Endothelial cell of umbilical vein (primary cell): ENCODE data around the gene MLYCD. TPM values are rescaled to one million over a fixed set of nuclear protein-coding genes. Genes with fewer than 3 reads are reported as not detected.

Experiments
- BruUV-seq: library from RNA; stranded (reverse); fragments of 400-500 nt; replicated peaks from 2 replicates; lab custom pipeline; 2021; lab: Mats Ljungman, UMichigan
- CTCF ChIA-PET: fragments of 300-600, 350-600 bp; sonication (Branson Sonifier 250); formaldehyde crosslinking; loops from one replicate; lab custom pipeline; 2021; ENCODE audit warnings: antibody characterized with exemption, inconsistent platforms; lab: Charles Lee
- POLR2A ChIA-PET: fragments of 300-600, 350-600 bp; sonication (Branson Sonifier 250); formaldehyde crosslinking; loops from one replicate; lab custom pipeline; 2021; ENCODE audit warnings: antibody characterized with exemption, inconsistent platforms; lab: Charles Lee
- DNase-seq: peaks from one replicate; pipeline ENCODE4 v3.0.0-alpha.2; 2011; ENCODE audit warnings: low read depth, low spot score
- FAIRE-seq: peaks from 2 replicates; lab custom pipeline; 2011; peaks lifted over from hg19 to GRCh38; lab: Jason Lieb, UNC
- H2AFZ ChIP-seq: 2 replicates; pipeline ENCODE4 v1.6.0; 2012; ENCODE audit warnings: low read depth, low read length, control low read depth, inconsistent platforms
- H3K27ac ChIP-seq: 2 replicates; pipeline ENCODE4 v1.5.1; 2011; ENCODE audit warnings: low read depth, mild to moderate bottlenecking, control low read depth, low read length, moderate library complexity; ENCODE audit not compliant: insufficient read depth
- H3K27me3 ChIP-seq, 2 experiments: 2 replicates each; pipeline versions ENCODE4 v1.6.0 to v1.6.1; 2011; ENCODE audit warnings: low read length in 2 of 2, mixed read lengths in 1 of 2; ENCODE audit not compliant: control insufficient read depth in 2 of 2, insufficient read depth in 2 of 2
- H3K36me3 ChIP-seq, 2 experiments: 2 replicates in 1 of 2; 3 replicates in 1 of 2; pipeline ENCODE4 v1.5.1; 2011; ENCODE audit warnings: low read length in 2 of 2, mild to moderate bottlenecking in 1 of 2, moderate library complexity in 1 of 2; ENCODE audit not compliant: control insufficient read depth in 2 of 2, insufficient read depth in 2 of 2; ENCODE audit errors: extremely low read depth in 1 of 2
- H3K4me1 ChIP-seq: 3 replicates; pipeline ENCODE4 v1.5.1; 2011; ENCODE audit warnings: mild to moderate bottlenecking, low read length; ENCODE audit not compliant: control insufficient read depth, insufficient read depth; ENCODE audit errors: extremely low read depth
- H3K4me2 ChIP-seq: 2 replicates; pipeline ENCODE4 v1.6.1; 2011; ENCODE audit warnings: low read length, control low read depth, mixed read lengths; ENCODE audit not compliant: insufficient read depth
- H3K4me3 ChIP-seq, 3 experiments: fragments of 200-600 bp in 1 of 3; sonication (generic), shearing (Covaris generic) in 1 of 3; replicated peaks in 1 of 3; 2 replicates each; pipeline ENCODE4 v1.5.1; 2011 to 2016; ENCODE audit warnings: control low read depth in 3 of 3, low read length in 3 of 3, mild to moderate bottlenecking in 2 of 3, inconsistent platforms in 1 of 3, low read depth in 1 of 3, moderate library complexity in 1 of 3; ENCODE audit not compliant: insufficient read depth in 1 of 3
- H3K79me2 ChIP-seq: 2 replicates; pipeline ENCODE4 v1.6.0; 2012; ENCODE audit warnings: low read length, inconsistent platforms; ENCODE audit not compliant: control insufficient read depth, insufficient read depth
- H3K9ac ChIP-seq: replicated peaks from 2 replicates; pipeline ENCODE3; 2011; ENCODE audit warnings: low read length, control low read depth; ENCODE audit not compliant: insufficient read depth; ENCODE audit errors: extremely low read depth
- H3K9me1 ChIP-seq: replicated peaks from 3 replicates; pipeline ENCODE4 v1.6.0; 2011; ENCODE audit warnings: mild to moderate bottlenecking, low read length; ENCODE audit not compliant: control insufficient read depth, insufficient read depth; ENCODE audit errors: extremely low read depth
- H3K9me3 ChIP-seq: replicated peaks from 2 replicates; pipeline ENCODE4 v1.5.1; 2012; ENCODE audit warnings: low read length, inconsistent platforms; ENCODE audit not compliant: control insufficient read depth, insufficient read depth
- H4K20me1 ChIP-seq: replicated peaks from 2 replicates; pipeline ENCODE3; 2011; ENCODE audit warnings: mild to moderate bottlenecking, low read length; ENCODE audit not compliant: control insufficient read depth, insufficient read depth; ENCODE audit errors: extremely low read depth
- POLR2AphosphoS5 ChIP-seq: IDR thresholded peaks from 2 replicates; pipeline ENCODE4 v1.6.1; 2012; ENCODE audit warnings: low read depth, mild to moderate bottlenecking, control low read depth, low read length, moderate library complexity; ENCODE audit not compliant: insufficient read depth
- dilution Hi-C: fragments of 300-500 bp; cut with MboI; formaldehyde crosslinking; loops from one replicate; pipeline ENCODE4 v1.15.0; 2019; ENCODE audit warnings: low sequenced_read_pairs; ENCODE audit not compliant: extremely low pct_ligation_motif_present
- intact Hi-C: fragments of 100-400 bp; cut with micrococcal nuclease; formaldehyde crosslinking; loops from one replicate; pipeline ENCODE4 v1.10.0; 2022
- polyA plus RNA-seq, 4 experiments: library from polyadenylated mRNA; depleted of rRNA in 3 of 4; stranded (reverse) in 3 of 4; unstranded in 1 of 4; fragments of >200 nt; gene quantifications; 2 replicates each; pipeline versions ENCODE4 v1.2.1 to v1.2.3, GENCODE V29; 2011 to 2012; ENCODE audit warnings: missing spikeins in 1 of 4
- total RNA-seq: library from RNA; stranded (reverse); gene quantifications from 2 replicates; pipeline ENCODE4 v1.2.3, GENCODE V29; 2021
- TF ChIP-seq, protein P1 (sequence below), 2 donors: IDR thresholded peaks; 1 replicate in 1 of 2; 2 replicates in 1 of 2; pipeline ENCODE4 v1.5.1; 2011; ENCODE audit warnings: low read length in 2 of 2, mild to moderate bottlenecking in 2 of 2, moderate library complexity in 2 of 2, control low read depth in 1 of 2, inconsistent platforms in 1 of 2, low read depth in 1 of 2; ENCODE audit not compliant: insufficient read depth in 1 of 2; ENCODE audit errors: extremely low read depth in 1 of 2

The MLYCD gene
- total and polyA plus RNA-seq, 2 donors (not counting 3 experiments of a cell fraction or from before 2014, with no cell fraction given), result 2.0 to 3.4 TPM

- TF ChIP-seq, protein P1, sequence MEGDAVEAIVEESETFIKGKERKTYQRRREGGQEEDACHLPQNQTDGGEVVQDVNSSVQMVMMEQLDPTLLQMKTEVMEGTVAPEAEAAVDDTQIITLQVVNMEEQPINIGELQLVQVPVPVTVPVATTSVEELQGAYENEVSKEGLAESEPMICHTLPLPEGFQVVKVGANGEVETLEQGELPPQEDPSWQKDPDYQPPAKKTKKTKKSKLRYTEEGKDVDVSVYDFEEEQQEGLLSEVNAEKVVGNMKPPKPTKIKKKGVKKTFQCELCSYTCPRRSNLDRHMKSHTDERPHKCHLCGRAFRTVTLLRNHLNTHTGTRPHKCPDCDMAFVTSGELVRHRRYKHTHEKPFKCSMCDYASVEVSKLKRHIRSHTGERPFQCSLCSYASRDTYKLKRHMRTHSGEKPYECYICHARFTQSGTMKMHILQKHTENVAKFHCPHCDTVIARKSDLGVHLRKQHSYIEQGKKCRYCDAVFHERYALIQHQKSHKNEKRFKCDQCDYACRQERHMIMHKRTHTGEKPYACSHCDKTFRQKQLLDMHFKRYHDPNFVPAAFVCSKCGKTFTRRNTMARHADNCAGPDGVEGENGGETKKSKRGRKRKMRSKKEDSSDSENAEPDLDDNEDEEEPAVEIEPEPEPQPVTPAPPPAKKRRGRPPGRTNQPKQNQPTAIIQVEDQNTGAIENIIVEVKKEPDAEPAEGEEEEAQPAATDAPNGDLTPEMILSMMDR (IDR thresholded peaks at IDR 0.05; ENCODE audit: extremely low read depth in 1 of 2, insufficient read depth in 1 of 2, low read depth in 1 of 2, low read length in 2 of 2), result peak; percentile 93 to 98
- no peak for TF ChIP-seq POLR2AphosphoS5
These were observed 57.7 kb downstream of the MLYCD start for GRCh38 chr16:83956336-83957289.

More at GRCh38 chr16:83956336-83957289, 57.7 kb downstream of the MLYCD start:
- H3K9me1 ChIP-seq, result no peaks in the 10 kb centered on the region
- H3K4me2 ChIP-seq, result no peak overlapping the region
- H3K27ac ChIP-seq, result no peak overlapping the region
- dilution Hi-C loops, result no loop called here
- peaks cover 4% of the 10 kb centered on the region for H3K79me2 ChIP-seq
- H3K4me1 ChIP-seq, result peaks cover 22% of the 10 kb centered on the region
- H3K9me3 ChIP-seq, result no peaks in the 10 kb centered on the region
- POLR2A ChIA-PET, result no interaction called here
- no TSS peak for BruUV-seq
- no peaks in the 10 kb centered on the region for H3K27me3 ChIP-seq
- H3K9ac ChIP-seq, result no peak overlapping the region
- FAIRE-seq (peak; percentile 94), DNase-seq (peak; percentile 70)
- no peak overlapping the region for H2AFZ ChIP-seq
- intact Hi-C loops, result loop anchor here (1.0 to 10.0 kb wide), 5 partner anchors 86 to 550 kb away; partner anchors contain the start of gene SLC38A8
- CTCF ChIA-PET, result interaction anchor here (0.6 to 3.4 kb wide), 39 partner anchors 8 to 551 kb away, joined by 3 to 38 read pairs (median 4); partner anchors contain the start of gene TAF1C
- H3K36me3 ChIP-seq, result peaks cover 4 to 6% of the 10 kb centered on the region in 2 experiments
- no peak overlapping the region for H3K4me3 ChIP-seq
- no peaks in the 10 kb centered on the region for H4K20me1 ChIP-seq
